GM23338 (cell line): Measurements from ENCODE around the gene ELMOD3. TPM values are rescaled to one million over a fixed set of nuclear protein-coding genes. Genes with fewer than 3 reads are reported as not detected.
"Not testable (repeated sequence)": the region's sequence is repeated elsewhere in the genome, so short reads cannot be mapped to it uniquely, and the experiment has no call there.

ENCODE experiments used
- ATAC-seq: fragments of 200-7000 bp; cut with Tn5 transposase; 3 replicates; pipeline ENCODE4 v1.9.1; 2020
- DNase-seq: peaks from one replicate; pipeline ENCODE4 v3.0.0-alpha.2; 2015; ENCODE audit warnings: low spot score
- H2AFZ ChIP-seq: fragments of 200-600 bp; sonication (generic); 2 replicates; pipeline ENCODE4 v1.8.0; 2016; ENCODE audit warnings: antibody characterized with exemption, mild to moderate bottlenecking, moderate library complexity
- H3F3A ChIP-seq: fragments of 200-600 bp; sonication (generic); replicated peaks from 2 replicates; pipeline ENCODE4 v1.8.0; 2017; ENCODE audit warnings: antibody characterized with exemption, mixed run types, low read depth
- H3K27ac ChIP-seq: fragments of 200-600 bp; sonication (generic); 2 replicates; pipeline ENCODE4 v1.6.1; 2016; ENCODE audit warnings: low read depth
- H3K27me3 ChIP-seq: fragments of 200-600 bp; sonication (generic); 2 replicates; pipeline ENCODE4 v1.8.0; 2016; ENCODE audit warnings: mild to moderate bottlenecking, mixed run types, moderate library complexity; ENCODE audit not compliant: insufficient read depth
- H3K36me3 ChIP-seq: fragments of 200-600 bp; sonication (generic); 2 replicates; pipeline ENCODE4 v1.8.0; 2016; ENCODE audit warnings: mild to moderate bottlenecking; ENCODE audit not compliant: insufficient read depth
- H3K4me1 ChIP-seq: fragments of 200-600 bp; sonication (generic); 2 replicates; pipeline ENCODE4 v1.8.0; 2016; ENCODE audit warnings: mild to moderate bottlenecking, moderate library complexity; ENCODE audit not compliant: insufficient read depth
- H3K4me2 ChIP-seq: fragments of 200-600 bp; sonication (generic); 2 replicates; pipeline ENCODE4 v1.7.1; 2017; ENCODE audit warnings: mixed run types
- H3K4me3 ChIP-seq: fragments of 200-600 bp; sonication (generic); 2 replicates; pipeline ENCODE4 v1.6.1; 2016; ENCODE audit warnings: mixed run types
- H3K79me2 ChIP-seq: fragments of 200-600 bp; sonication (generic); replicated peaks from 2 replicates; pipeline ENCODE4 v1.8.0; 2017; ENCODE audit warnings: mild to moderate bottlenecking; ENCODE audit not compliant: insufficient read depth
- H3K9me2 ChIP-seq: fragments of 200-600 bp; sonication (generic); 2 replicates; pipeline ENCODE4 v1.8.0; 2017; ENCODE audit not compliant: insufficient read depth
- H4K20me1 ChIP-seq: fragments of 200-600 bp; sonication (generic); replicated peaks from 2 replicates; pipeline ENCODE4 v1.8.0; 2017; ENCODE audit warnings: mild to moderate bottlenecking; ENCODE audit not compliant: insufficient read depth
- H3K27ac Mint-ChIP-seq: 2 replicates; pipeline ENCODE4 v1.8.0; 2020; ENCODE audit warnings: inconsistent platforms, mild to moderate bottlenecking, moderate library complexity, mixed read lengths
- H3K27me3 Mint-ChIP-seq: 3 replicates; pipeline ENCODE4 v1.8.0; 2022; ENCODE audit warnings: low read depth, mild to moderate bottlenecking, moderate library complexity, mixed read lengths, inconsistent platforms; ENCODE audit not compliant: insufficient read depth, poor library complexity
- H3K36me3 Mint-ChIP-seq: 3 replicates; pipeline ENCODE4 v1.8.0; 2021; ENCODE audit warnings: low read depth, mild to moderate bottlenecking, inconsistent platforms, moderate library complexity, mixed read lengths
- H3K4me1 Mint-ChIP-seq: 3 replicates; pipeline ENCODE4 v1.8.0; 2020; ENCODE audit warnings: mild to moderate bottlenecking, inconsistent platforms, mixed read lengths
- H3K4me3 Mint-ChIP-seq: 3 replicates; pipeline ENCODE4 v1.8.0; 2021; ENCODE audit warnings: moderate library complexity, mild to moderate bottlenecking, inconsistent platforms, mixed read lengths
- H3K9me3 Mint-ChIP-seq: 3 replicates; pipeline ENCODE4 v1.8.0; 2020; ENCODE audit warnings: moderate library complexity, mild to moderate bottlenecking, inconsistent platforms, mixed read lengths
- CREB1 ChIP-seq: fragments of 250-450 bp; sonication (Bioruptor Pico); IDR thresholded peaks from 2 replicates; pipeline ENCODE4 v1.5.0; 2020; ENCODE audit warnings: low read depth, mild to moderate bottlenecking, moderate library complexity
- CTCF ChIP-seq, 2 experiments: fragments of 200-600 bp in 1 of 2; sonication (generic) in 1 of 2; conservative IDR thresholded peaks; 2 replicates each; pipeline versions ENCODE4 v1.5.1 to v1.6.1; 2016 to 2017; ENCODE audit warnings: antibody characterized with exemption in 2 of 2, low read depth in 2 of 2, mild to moderate bottlenecking in 2 of 2, moderate library complexity in 1 of 2
- ETS1 ChIP-seq: IDR thresholded peaks from 2 replicates; pipeline ENCODE4 v1.6.1; 2016; ENCODE audit warnings: antibody characterized with exemption
- EZH2 ChIP-seq: fragments of 200-600 bp; sonication (generic); IDR thresholded peaks from one replicate; pipeline ENCODE4 v1.8.0; 2017; ENCODE audit warnings: antibody characterized with exemption, mild to moderate bottlenecking, low read depth; ENCODE audit not compliant: unreplicated experiment
- EZH2phosphoT487 ChIP-seq: fragments of 200-600 bp; sonication (generic); IDR thresholded peaks from one replicate; pipeline ENCODE4 v1.8.1; 2018; ENCODE audit warnings: antibody characterized with exemption; ENCODE audit not compliant: unreplicated experiment
- JUNB ChIP-seq: IDR thresholded peaks from one replicate; pipeline ENCODE4 v1.6.1; 2016; ENCODE audit warnings: antibody characterized with exemption; ENCODE audit not compliant: unreplicated experiment
- NANOG ChIP-seq: IDR thresholded peaks from 2 replicates; pipeline ENCODE4 v1.6.1; 2016; ENCODE audit warnings: antibody characterized with exemption, borderline replicate concordance
- ZNF114 ChIP-seq: fragments of 250-450 bp; sonication (Bioruptor Pico); IDR thresholded peaks from 2 replicates; pipeline ENCODE4 v1.5.0; 2020; ENCODE audit warnings: mild to moderate bottlenecking, moderate library complexity
- ZNF462 ChIP-seq: fragments of 250-450 bp; sonication (Bioruptor Pico); IDR thresholded peaks from 2 replicates; pipeline ENCODE4 v1.5.0; 2020; ENCODE audit warnings: mild to moderate bottlenecking, moderate library complexity
- polyA plus RNA-seq: library from polyadenylated mRNA; unstranded; fragments of >200 nt; fragmentation: Nextera tagmentation; extraction: Ambion mirVana; gene quantifications from 2 replicates; pipeline ENCODE4 v1.2.1, GENCODE V29; 2016
- total RNA-seq: library from RNA; depleted of rRNA; stranded (reverse); fragments of >200 nt; shearing (Covaris generic); gene quantifications from 2 replicates; pipeline ENCODE4 v1.2.3, GENCODE V29; 2014

The ELMOD3 gene
- total and polyA plus RNA-seq, 2 experiments from 2014 or later: 8.6 to 8.9 TPM

- TF ChIP-seq ZNF462: no peak
- TF ChIP-seq ETS1: no peak
- no peak for TF ChIP-seq CREB1 (CRISPR knock-in tag)
- TF ChIP-seq JUNB: no peak
- no peak for TF ChIP-seq ZNF114
- no peak for TF ChIP-seq NANOG
- no peak for TF ChIP-seq EZH2
- TF ChIP-seq CTCF (conservative IDR thresholded peaks at IDR 0.05; ENCODE audit: low read depth in 2 of 2): no peak
- TF ChIP-seq EZH2phosphoT487: no peak
Measured at GRCh38 chr2:85357736-85358135, 3.2 kb downstream of the ELMOD3 start (continued).

- not testable (repeated sequence) for H2AFZ ChIP-seq, H3K4me3 Mint-ChIP-seq, H3K9me3 Mint-ChIP-seq, H3F3A ChIP-seq, ATAC-seq, H3K36me3 ChIP-seq, H3K79me2 ChIP-seq, H3K4me3 ChIP-seq, H4K20me1 ChIP-seq, H3K4me2 ChIP-seq, H3K27me3 Mint-ChIP-seq, H3K27me3 ChIP-seq, H3K4me1 ChIP-seq, H3K27ac Mint-ChIP-seq, H3K27ac ChIP-seq, H3K4me1 Mint-ChIP-seq, DNase-seq, H3K9me2 ChIP-seq
- peaks cover 11% of the 10 kb centered on the region for H3K36me3 Mint-ChIP-seq
Measured at GRCh38 chr2:85362653-85363387, 8.3 kb downstream of the ELMOD3 start.
